Measurements from ENCODE around the gene CENPN. TPM values are rescaled to one million over a fixed set of nuclear protein-coding genes. Genes with fewer than 3 reads are reported as not detected.

Gene CENPN, protein sequence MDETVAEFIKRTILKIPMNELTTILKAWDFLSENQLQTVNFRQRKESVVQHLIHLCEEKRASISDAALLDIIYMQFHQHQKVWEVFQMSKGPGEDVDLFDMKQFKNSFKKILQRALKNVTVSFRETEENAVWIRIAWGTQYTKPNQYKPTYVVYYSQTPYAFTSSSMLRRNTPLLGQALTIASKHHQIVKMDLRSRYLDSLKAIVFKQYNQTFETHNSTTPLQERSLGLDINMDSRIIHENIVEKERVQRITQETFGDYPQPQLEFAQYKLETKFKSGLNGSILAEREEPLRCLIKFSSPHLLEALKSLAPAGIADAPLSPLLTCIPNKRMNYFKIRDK
- 100 and 105 TPM in 2 replicates for total RNA-seq (2022)
- Bru-seq, nascent RNA, result percentile 83 among the genes with signal in this experiment
- percentile 84 among the genes with signal in this experiment for BruChase-seq, experiment 1, labeled RNA remaining after a 2-hour chase
- BruChase-seq, experiment 2, labeled RNA remaining after a 6-hour chase, result percentile 91 among the genes with signal in this experiment
- long read RNA-seq, transcript CENPN-201 (7 exons, 1,398 nt), result major isoform, 128 of 233 reads
- long read RNA-seq, transcript CENPN-204 (10 exons, 971 nt), result minor isoform, 9 of 233 reads
- long read RNA-seq, transcript CENPN-202 (11 exons, 2,481 nt), result minor isoform, 54 of 233 reads
- long read RNA-seq, partial matches to known transcripts, result 10 of 233 reads
- long read RNA-seq, other reads (novel, unspliced or antisense), result 32 of 233 reads

DNA sequence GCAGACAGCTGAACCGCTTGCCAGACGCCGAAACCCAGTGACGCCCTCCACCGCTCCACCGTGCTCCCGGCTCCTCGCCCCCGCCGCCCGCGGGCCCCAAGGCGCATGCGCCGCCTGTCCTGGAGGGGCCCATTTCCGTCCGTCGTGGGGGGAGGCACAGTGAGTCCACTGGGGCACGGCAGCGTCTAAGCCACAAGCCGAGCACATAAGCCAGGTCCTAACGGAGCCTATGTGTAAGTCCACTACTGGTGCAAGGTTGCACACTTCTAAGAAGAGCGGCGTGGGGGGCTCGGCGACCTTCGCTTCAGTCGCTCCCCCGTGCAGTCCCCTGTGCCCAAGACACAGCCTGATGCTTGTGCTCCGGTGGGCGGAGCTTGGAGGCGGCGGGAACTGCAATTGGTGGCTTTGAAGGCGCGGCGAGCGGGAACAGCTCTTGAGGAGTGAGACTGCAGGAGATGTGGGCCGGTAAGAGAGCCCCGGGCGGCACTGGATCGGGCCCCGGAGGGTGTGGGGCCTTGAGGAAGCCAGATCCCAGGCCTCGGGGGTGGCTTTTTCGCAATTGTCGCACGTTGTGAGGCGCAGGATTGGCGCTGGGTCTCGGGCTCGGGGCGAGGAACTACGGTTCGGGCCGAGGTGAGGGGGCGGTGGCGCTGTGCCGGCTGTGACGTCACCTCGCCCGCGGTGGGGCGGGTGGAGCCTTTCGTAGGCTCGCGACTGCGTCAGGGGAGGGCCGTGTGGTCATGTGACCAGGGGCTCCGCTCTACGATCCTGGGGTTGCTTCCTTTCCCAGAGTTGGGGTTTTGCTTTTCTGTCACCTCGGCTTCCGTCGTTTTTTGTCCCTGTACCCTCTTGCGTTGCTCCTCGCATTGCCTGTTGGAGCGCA is at the start of gene CENPN, which contains the start of gene CMC2:
TSS of gene CENPN (plus strand) at position 402 of the 883 bp plus-strand sequence. CDS start 4,726 bp downstream, outside the sequence.
TSS of gene CMC2 (minus strand) at position 73 of the 883 bp plus-strand sequence. CDS start 9,491 bp downstream, outside the sequence.
- H3K27me3 ChIP-seq (replicated peaks; ENCODE audit: control insufficient read depth, insufficient read depth, low read length), result no peaks in the 10 kb centered on the region
- CTCF ChIA-PET, result interaction anchor here (0.5 to 1.4 kb wide), 6 partner anchors 9 to 210 kb away, joined by 3 to 9 read pairs (median 3); partner anchors contain the start of genes ATMIN and C16orf46
- TF ChIP-seq CTCF (IDR thresholded peaks at IDR 0.05; ENCODE audit: insufficient read depth in 1 of 2, low read depth in 1 of 2, low read length in 1 of 2, severe bottlenecking in 1 of 2, unreplicated experiment in 1 of 2), result no peak
- Mint-ChIP-seq H3K4me3 (ENCODE audit: unreplicated experiment) (peak within 1 kb of the TSS; percentile 94), H3K27me3 (ENCODE audit: insufficient read depth, unreplicated experiment) (no peaks in the 10 kb centered on the region), H3K4me1 (ENCODE audit: low read depth, unreplicated experiment) (peaks cover 7% of the 10 kb centered on the region), H3K27ac (ENCODE audit: unreplicated experiment) (peak within 1 kb of the TSS; percentile 100), H3K9me3 (ENCODE audit: unreplicated experiment) (no peaks in the 10 kb centered on the region), H3K36me3 (ENCODE audit: insufficient read depth, unreplicated experiment) (peaks cover 46% of the 10 kb centered on the region)
- H3K4me1 ChIP-seq, result peaks cover 13% of the 10 kb centered on the region; the same call in 1 of the 2 replicates
- DNase-seq, result peak; percentile 99
- TSS peak; percentile 60 for BruUV-seq (replicated peaks)
- peak within 1 kb of the TSS; percentile 85 for H3K4me3 ChIP-seq (ENCODE audit: low read depth, low read length)
- POLR2A ChIA-PET, result interaction anchor here (0.5 to 1.1 kb wide), 9 partner anchors 10 to 308 kb away, joined by 3 to 11 read pairs (median 4); partner anchors contain the start of genes ATMIN, C16orf46 and GAN
- intact Hi-C loops (cut with micrococcal nuclease; ENCODE audit: unreplicated experiment), result loop anchor here (1.0 to 10.0 kb wide), 5 partner anchors 10 to 728 kb away; partner anchors contain the start of gene GCSH
- no peaks in the 10 kb centered on the region for H3K9me3 ChIP-seq
- no peaks in the 10 kb centered on the region for H3K36me3 ChIP-seq (ENCODE audit: control insufficient read depth, insufficient read depth, low read length)

DNA sequence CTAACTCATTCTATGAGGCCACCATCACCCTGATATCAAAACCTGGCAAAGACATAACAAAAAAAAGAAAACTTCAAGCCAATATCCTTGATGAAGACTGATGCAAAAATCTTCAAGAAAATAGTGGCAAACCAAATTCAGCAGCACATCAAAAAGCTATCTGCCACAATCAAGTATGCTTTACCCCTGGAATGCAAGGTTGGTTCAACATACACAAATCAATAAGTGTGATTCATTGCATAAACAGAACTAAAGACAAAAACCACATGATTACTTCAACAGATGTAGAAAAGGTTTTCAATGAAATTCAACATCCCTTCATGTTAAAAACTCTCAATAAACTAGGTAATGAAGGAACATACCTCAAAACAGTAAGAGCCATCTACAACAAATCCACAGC is 48.7 kb upstream of the CENPN start:
- Histone ChIP-seq H3K36me3 (ENCODE audit: control insufficient read depth, insufficient read depth, low read length) (no peaks in the 10 kb centered on the region), H3K27me3 (replicated peaks; ENCODE audit: control insufficient read depth, insufficient read depth, low read length) (no peaks in the 10 kb centered on the region), H3K9me3 (peaks cover 23% of the 10 kb centered on the region), H3K4me1 (no peaks in the 10 kb centered on the region), H3K4me3 (ENCODE audit: low read depth, low read length) (no peak overlapping the region)
- ChIA-PET POLR2A (no interaction called here), CTCF (no interaction called here)
- no peaks in the 10 kb centered on the region for H3K4me1 Mint-ChIP-seq (ENCODE audit: low read depth, unreplicated experiment)
- intact Hi-C loops (cut with micrococcal nuclease; ENCODE audit: unreplicated experiment), result no loop called here
- no peaks in the 10 kb centered on the region for H3K27me3 Mint-ChIP-seq (ENCODE audit: insufficient read depth, unreplicated experiment)
- H3K9me3 Mint-ChIP-seq (ENCODE audit: unreplicated experiment), result peaks cover 52% of the 10 kb centered on the region
- no peak for DNase-seq
- no peak overlapping the region for H3K4me3 Mint-ChIP-seq (ENCODE audit: unreplicated experiment)
- TF ChIP-seq CTCF (IDR thresholded peaks at IDR 0.05; ENCODE audit: insufficient read depth in 1 of 2, low read depth in 1 of 2, low read length in 1 of 2, severe bottlenecking in 1 of 2, unreplicated experiment in 1 of 2), result no peak
- H3K27ac Mint-ChIP-seq (ENCODE audit: unreplicated experiment), result no peak overlapping the region
- H3K36me3 Mint-ChIP-seq (ENCODE audit: insufficient read depth, unreplicated experiment), result no peaks in the 10 kb centered on the region
- BruUV-seq (replicated peaks), result no TSS peak

Measured in Caco-2 (cell line).